H1 (cell line): ENCODE results near the gene RPTOR. TPM values are rescaled to one million over a fixed set of nuclear protein-coding genes. Genes with fewer than 3 reads are reported as not detected.

ENCODE experiments used
- CTCF ChIA-PET: fragments of 300-600 bp; sonication (Branson Sonifier 250); formaldehyde crosslinking; loops from one replicate; lab custom pipeline; 2021; ENCODE audit not compliant: partially characterized antibody; lab: Charles Lee
- POLR2A ChIA-PET: fragments of 300-600 bp; sonication (Branson Sonifier 250); formaldehyde crosslinking; loops from one replicate; lab custom pipeline; 2021; ENCODE audit warnings: inconsistent platforms; ENCODE audit not compliant: partially characterized antibody; lab: Charles Lee
- DNase-seq, 2 experiments: peaks; one replicate each; pipeline versions ENCODE4 v3.0.0 to v3.0.0-alpha.2; 2010 to 2022; ENCODE audit warnings: low spot score in 2 of 2, low read depth in 1 of 2, mixed read lengths in 1 of 2
- FAIRE-seq: peaks from 2 replicates; lab custom pipeline; 2011; peaks lifted over from hg19 to GRCh38; lab: Jason Lieb, UNC
- H2AFZ ChIP-seq: 2 replicates; pipeline ENCODE4 v1.8.1; 2012; ENCODE audit warnings: low read length, inconsistent platforms
- H2AK5ac ChIP-seq: 2 replicates; pipeline ENCODE4 v1.6.1; 2013; ENCODE audit warnings: low read depth, low read length
- H2BK120ac ChIP-seq: replicated peaks from 2 replicates; pipeline ENCODE3; 2013; ENCODE audit warnings: low read depth, low read length, inconsistent platforms
- H2BK12ac ChIP-seq: 2 replicates; pipeline ENCODE4 v1.6.1; 2013; ENCODE audit warnings: low read depth, low read length
- H2BK15ac ChIP-seq: 2 replicates; pipeline ENCODE4 v1.6.1; 2013; ENCODE audit warnings: low read length
- H2BK20ac ChIP-seq: 2 replicates; pipeline ENCODE4 v1.6.1; 2013; ENCODE audit warnings: low read length
- H2BK5ac ChIP-seq: 2 replicates; pipeline ENCODE4 v1.6.1; 2013; ENCODE audit warnings: low read depth, low read length
- H3K14ac ChIP-seq: 2 replicates; pipeline ENCODE4 v1.6.1; 2013; ENCODE audit warnings: inconsistent platforms; ENCODE audit not compliant: insufficient read length
- H3K18ac ChIP-seq: 2 replicates; pipeline ENCODE4 v1.6.1; 2013; ENCODE audit warnings: low read length; ENCODE audit errors: extremely low read depth
- H3K23ac ChIP-seq: 2 replicates; pipeline ENCODE4 v1.6.1; 2013; ENCODE audit warnings: inconsistent platforms; ENCODE audit not compliant: insufficient read length
- H3K23me2 ChIP-seq: 2 replicates; pipeline ENCODE4 v1.6.1; 2013; ENCODE audit warnings: low read depth, low read length
- H3K27ac ChIP-seq: 2 replicates; pipeline ENCODE4 v1.6.1; 2011; ENCODE audit warnings: low read depth, low read length, inconsistent platforms
- H3K27me3 ChIP-seq, 4 experiments: replicated peaks in 1 of 4; 1 replicate in 1 of 4; 2 replicates in 3 of 4; pipeline versions ENCODE4 v1.6.1 to v1.8.1; 2011 to 2013; ENCODE audit warnings: low read length in 3 of 4, mild to moderate bottlenecking in 3 of 4, inconsistent platforms in 2 of 4, mixed read lengths in 2 of 4, moderate library complexity in 1 of 4; ENCODE audit not compliant: control insufficient read depth in 3 of 4, insufficient read depth in 3 of 4; ENCODE audit errors: extremely low read depth in 1 of 4
- H3K36me3 ChIP-seq, 4 experiments: 2 replicates each; pipeline versions ENCODE4 v1.6.1 to v1.8.1; 2011 to 2013; ENCODE audit warnings: mild to moderate bottlenecking in 4 of 4, low read length in 3 of 4, moderate library complexity in 2 of 4, control low read depth in 1 of 4, inconsistent platforms in 1 of 4; ENCODE audit not compliant: insufficient read depth in 4 of 4, control insufficient read depth in 2 of 4
- H3K4ac ChIP-seq: replicated peaks from 2 replicates; pipeline ENCODE3; 2013; ENCODE audit warnings: low read length, low read depth, mixed read lengths, inconsistent platforms; ENCODE audit not compliant: insufficient read length
- H3K4me1 ChIP-seq, 4 experiments: replicated peaks in 1 of 4; 1 replicate in 1 of 4; 2 replicates in 3 of 4; pipeline versions ENCODE4 v1.6.1 to v1.8.1; 2011 to 2013; ENCODE audit warnings: low read length in 3 of 4, inconsistent platforms in 2 of 4, mixed read lengths in 1 of 4; ENCODE audit not compliant: insufficient read depth in 4 of 4, control insufficient read depth in 3 of 4
- H3K4me2 ChIP-seq, 2 experiments: 2 replicates each; pipeline versions ENCODE4 v1.6.1 to v1.8.1; 2011 to 2013; ENCODE audit warnings: low read depth in 2 of 2, low read length in 2 of 2, control low read depth in 1 of 2, inconsistent platforms in 1 of 2, mild to moderate bottlenecking in 1 of 2; ENCODE audit not compliant: insufficient read depth in 1 of 2
- H3K4me3 ChIP-seq, 4 experiments: fragments of 200-600, 300-600 bp in 1 of 4; sonication (generic), shearing (Covaris generic), sonication (Bioruptor Twin) in 1 of 4; 2 replicates each; pipeline versions ENCODE4 v1.5.1 to v1.8.1; 2011 to 2016; ENCODE audit warnings: low read length in 4 of 4, low read depth in 3 of 4, control low read depth in 2 of 4, inconsistent platforms in 2 of 4, mild to moderate bottlenecking in 2 of 4, mixed read lengths in 1 of 4, moderate library complexity in 1 of 4; ENCODE audit not compliant: insufficient read depth in 2 of 4; ENCODE audit errors: extremely low read depth in 1 of 4
- H3K56ac ChIP-seq: replicated peaks from 2 replicates; pipeline ENCODE3; 2013; ENCODE audit warnings: low read depth, mild to moderate bottlenecking, mixed read lengths, low read length, inconsistent platforms; ENCODE audit not compliant: insufficient read length
- H3K79me1 ChIP-seq: 2 replicates; pipeline ENCODE4 v1.6.1; 2013; ENCODE audit warnings: low read depth, low read length, control low read depth
- H3K79me2 ChIP-seq, 2 experiments: 2 replicates each; pipeline versions ENCODE4 v1.6.1 to v1.8.1; 2012 to 2013; ENCODE audit warnings: low read length in 2 of 2, mild to moderate bottlenecking in 2 of 2, inconsistent platforms in 1 of 2; ENCODE audit not compliant: insufficient read depth in 2 of 2, control insufficient read depth in 1 of 2
- H3K9ac ChIP-seq, 4 experiments: replicated peaks in 1 of 4; 1 replicate in 1 of 4; 2 replicates in 3 of 4; pipeline versions ENCODE4 v1.6.1 to v1.8.1; 2011 to 2013; ENCODE audit warnings: low read depth in 3 of 4, low read length in 3 of 4, control low read depth in 2 of 4, mild to moderate bottlenecking in 2 of 4, moderate library complexity in 2 of 4, inconsistent platforms in 1 of 4; ENCODE audit errors: extremely low read depth in 1 of 4
- H3K9me3 ChIP-seq, 2 experiments: 2 replicates each; pipeline versions ENCODE4 v1.6.1 to v1.8.1; 2012 to 2013; ENCODE audit warnings: mild to moderate bottlenecking in 2 of 2, moderate library complexity in 2 of 2, control low read depth in 1 of 2, inconsistent platforms in 1 of 2, low read depth in 1 of 2, low read length in 1 of 2, mixed read lengths in 1 of 2; ENCODE audit not compliant: insufficient read depth in 2 of 2
- H4K20me1 ChIP-seq, 2 experiments: replicated peaks in 1 of 2; 2 replicates each; pipeline versions ENCODE3 to v1.8.1; 2011 to 2013; ENCODE audit warnings: inconsistent platforms in 2 of 2, low read length in 2 of 2, mild to moderate bottlenecking in 1 of 2; ENCODE audit not compliant: insufficient read depth in 2 of 2, control insufficient read depth in 1 of 2
- H4K5ac ChIP-seq: 2 replicates; pipeline ENCODE4 v1.6.1; 2013; ENCODE audit warnings: low read length, low read depth, mixed read lengths, inconsistent platforms; ENCODE audit not compliant: insufficient read length
- H4K8ac ChIP-seq: 2 replicates; pipeline ENCODE4 v1.8.0; 2013; ENCODE audit warnings: mild to moderate bottlenecking, moderate library complexity, low read length, inconsistent platforms; ENCODE audit not compliant: insufficient read depth; ENCODE audit errors: extremely low read depth
- H4K91ac ChIP-seq: replicated peaks from 2 replicates; pipeline ENCODE3; 2013; ENCODE audit warnings: low read length, mixed read lengths, inconsistent platforms; ENCODE audit not compliant: insufficient read length
- BACH1 ChIP-seq: IDR thresholded peaks from 2 replicates; pipeline ENCODE4 v1.6.1; 2012; ENCODE audit warnings: low read length, improper control_type of control experiment
- CHD2 ChIP-seq: IDR thresholded peaks from 2 replicates; pipeline ENCODE4 v1.6.1; 2012; ENCODE audit warnings: low read length, improper control_type of control experiment
- GTF2F1 ChIP-seq: IDR thresholded peaks from 2 replicates; pipeline ENCODE4 v1.6.1; 2012; ENCODE audit warnings: low read depth, low read length, improper control_type of control experiment, borderline replicate concordance
- KDM1A ChIP-seq: fragments of 200-600, 300-600 bp; sonication (generic); IDR thresholded peaks from 2 replicates; pipeline ENCODE4 v1.7.1; 2016; ENCODE audit warnings: mild to moderate bottlenecking, low read length, borderline replicate concordance
- SP1 ChIP-seq: IDR thresholded peaks from 2 replicates; pipeline ENCODE4 v1.6.1; 2011; ENCODE audit warnings: low read depth, low read length
- WGBS, 2 experiments: shearing (Covaris generic) in 1 of 2; methylation state at CpG; one replicate each; pipeline versions ENCODE4 v1.1.6 to v1.1.7; 2013 to 2015; ENCODE audit warnings: low lambda C conversion rate in 2 of 2, mixed read lengths in 2 of 2, inconsistent platforms in 1 of 2, low coverage in 1 of 2, missing lambda C conversion rate in 1 of 2; ENCODE audit not compliant: insufficient replicate concordance in 2 of 2, insufficient coverage in 1 of 2, insufficient read length in 1 of 2; ENCODE audit errors: extremely low coverage in 1 of 2, missing lambda C conversion rate in 1 of 2; 5-methylcytosine and 5-hydroxymethylcytosine counted together
- polyA plus RNA-seq, 7 experiments: library from polyadenylated mRNA; depleted of rRNA in 3 of 7; stranded (reverse) in 5 of 7; unstranded in 2 of 7; fragments of >200 nt in 5 of 7; fragments of 200-250 nt in 2 of 7; gene quantifications; 1 replicate in 5 of 7; 2 replicates in 1 of 7; 4 replicates in 1 of 7; pipeline versions ENCODE4 v1.2.1 to v1.2.3, GENCODE V29; 2011 to 2013; ENCODE audit warnings: missing spikeins in 2 of 7, mixed read lengths in 2 of 7
- total RNA-seq: library from RNA; stranded (reverse); fragmentation: NEBNext Ultra II Directional; extraction: Animal tissue kit (Norgen Biotek cat#: 25700); gene quantifications from 2 replicates; pipeline ENCODE4 v1.2.1, GENCODE V29; 2021

RPTOR gene
- total and polyA plus RNA-seq, 2 of the 8 experiments (the other 6 are each of a cell fraction or from before 2014, with no cell fraction given): 6.9 to 28.7 TPM

GRCh38 chr17:80795754-80796153 lies 251.1 kb downstream of the RPTOR start:
- Histone ChIP-seq H2BK120ac (no peak overlapping the region), H3K36me3 (no peaks in the 10 kb centered on the region), H2BK12ac (no peak overlapping the region), H3K4me1 (no peaks in the 10 kb centered on the region; a peak in 1 of 7 replicates), H2BK5ac (no peak overlapping the region), H3K79me2 (no peaks in the 10 kb centered on the region), H4K20me1 (peaks cover 0 to 3% of the 10 kb centered on the region in 2 experiments), H2AFZ (no peak overlapping the region), H3K4me3 (no peak overlapping the region), H3K4me2 (no peak overlapping the region), H2BK15ac (no peak overlapping the region), H3K79me1 (0 out of 2 replicates have a peak, but pooled peaks cover 6% of the 10 kb centered on the region), H3K27me3 (no peaks in the 10 kb centered on the region), H4K91ac (no peak overlapping the region), H3K27ac (no peak overlapping the region), H2BK20ac (no peak overlapping the region), H3K4ac (no peak overlapping the region), H3K14ac (no peak overlapping the region), H3K18ac (no peak overlapping the region), H4K5ac (no peak overlapping the region), H2AK5ac (no peak overlapping the region), H3K9ac (no peak overlapping the region), H3K9me3 (no peaks in the 10 kb centered on the region), H4K8ac (no peak overlapping the region; the same call in 1 of the 2 replicates), H3K23me2 (no peaks in the 10 kb centered on the region), H3K23ac (no peak overlapping the region), H3K56ac (no peak overlapping the region)
- DNase-seq (no peak), FAIRE-seq (no peak)
- TF ChIP-seq KDM1A: no peak
- TF ChIP-seq SP1: no peak
- TF ChIP-seq CHD2: no peak
- TF ChIP-seq GTF2F1: no peak
- no peak for TF ChIP-seq BACH1
- CTCF ChIA-PET: interaction anchor here (1.4 kb wide), 1 partner anchor 44 kb away, joined by 4 read pairs; no protein-coding TSS in a partner anchor
- WGBS, 2 experiments: 94% methylated on average over 14 of the region's 14 CpGs; no CpG with 5 or more reads in 1 of the 2 experiments
- POLR2A ChIA-PET: no interaction called here
